ENCODE results near the gene DCN. TPM values are rescaled to one million over a fixed set of nuclear protein-coding genes. Genes with fewer than 3 reads are reported as not detected.

Gene DCN
- total RNA-seq, 1 experiment from 2014 or later = not detected

DNA sequence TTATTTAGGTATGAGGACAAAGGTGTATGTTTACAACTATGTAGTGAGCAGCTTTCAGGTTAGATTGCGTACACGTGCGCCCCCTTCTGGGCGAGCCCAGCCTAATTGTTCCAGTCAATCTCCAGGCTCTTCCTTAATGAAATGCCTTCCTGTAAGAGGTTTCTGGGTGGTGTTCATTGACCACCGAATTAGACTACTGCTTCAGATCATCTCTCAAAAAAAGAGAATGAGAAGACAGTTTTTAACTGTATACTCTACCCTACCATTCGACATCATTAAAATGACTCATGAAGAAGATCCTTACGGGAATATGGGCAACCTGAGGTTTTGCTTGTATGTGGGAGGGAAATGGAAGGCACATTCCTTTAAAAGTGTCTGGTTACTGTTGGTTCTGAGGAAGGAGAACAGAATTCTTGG is 73.5 kb downstream of the DCN start:
- peak; percentile 44 for DNase-seq (ENCODE audit: low spot score)
- in situ Hi-C loops (cut with HindIII; ENCODE audit: low sequenced_read_pairs) = no loop called here

GRCh38 chr12:91108196-91108755 is 74.3 kb downstream of the DCN start:
- DNase-seq (ENCODE audit: low spot score) = no peak
- in situ Hi-C loops (cut with HindIII; ENCODE audit: low sequenced_read_pairs) = no loop called here

- DNase-seq (ENCODE audit: low spot score) = no peak
- in situ Hi-C loops (cut with HindIII; ENCODE audit: low sequenced_read_pairs) = no loop called here
Observed at GRCh38 chr12:91106283-91106682, 76.3 kb downstream of the DCN start.

DNA sequence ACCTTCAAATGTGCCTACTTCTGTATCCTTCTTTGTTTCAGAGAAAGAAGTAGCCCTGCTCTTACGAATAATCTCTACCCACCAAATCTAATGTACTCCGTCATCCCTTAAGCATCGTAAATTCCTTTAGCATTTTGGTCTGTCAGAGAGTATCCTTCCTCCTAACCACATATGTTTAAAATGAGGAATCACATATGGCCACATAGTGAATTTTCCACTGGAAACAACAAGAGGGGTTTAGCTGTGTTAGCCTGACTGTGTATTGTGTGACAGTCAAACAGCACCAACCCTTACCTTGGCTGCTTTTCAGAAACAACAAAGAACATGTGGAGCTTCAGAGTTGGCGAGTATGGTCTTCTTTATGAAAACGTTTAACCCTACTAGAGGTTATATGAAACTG is 76.8 kb downstream of the DCN start:
- in situ Hi-C loops (cut with HindIII; ENCODE audit: low sequenced_read_pairs) = no loop called here

GRCh38 chr12:91104812-91105466 is 77.7 kb downstream of the DCN start:
- in situ Hi-C loops (cut with HindIII; ENCODE audit: low sequenced_read_pairs) = no loop called here

More for the DNA sequence above, 76.8 kb downstream of the DCN start:
- DNase-seq (ENCODE audit: low spot score) = no peak

GRCh38 chr12:91103624-91104023 is 79.0 kb downstream of the DCN start:
- in situ Hi-C loops (cut with HindIII; ENCODE audit: low sequenced_read_pairs) = no loop called here
- DNase-seq (ENCODE audit: low spot score) = no peak

More at GRCh38 chr12:91104812-91105466, 77.7 kb downstream of the DCN start:
- DNase-seq (ENCODE audit: low spot score) = no peak

GRCh38 chr12:91103101-91103500 is 79.5 kb downstream of the DCN start:
- in situ Hi-C loops (cut with HindIII; ENCODE audit: low sequenced_read_pairs) = no loop called here
- no peak for DNase-seq (ENCODE audit: low spot score)

DNA sequence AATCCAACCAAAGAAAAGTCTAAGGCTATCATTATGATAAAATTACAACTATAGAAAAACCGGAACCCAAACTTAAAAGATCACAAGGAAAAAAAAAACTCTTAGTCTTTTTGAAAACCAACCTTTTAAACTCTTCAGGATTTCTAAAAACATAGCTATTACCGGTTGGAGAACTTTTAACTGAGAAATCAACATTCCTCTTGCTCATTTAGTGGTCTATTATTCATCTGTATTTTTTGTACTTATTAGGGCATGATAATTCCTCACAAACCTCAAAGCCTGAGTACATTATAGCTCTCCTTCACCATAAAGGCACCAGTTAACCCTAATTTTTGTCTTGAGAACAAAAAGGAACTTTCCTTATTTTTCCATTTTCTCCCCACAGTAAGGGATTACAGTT is 81.7 kb downstream of the DCN start:
- in situ Hi-C loops (cut with HindIII; ENCODE audit: low sequenced_read_pairs) = no loop called here
- DNase-seq (ENCODE audit: low spot score) = no peak

DNA sequence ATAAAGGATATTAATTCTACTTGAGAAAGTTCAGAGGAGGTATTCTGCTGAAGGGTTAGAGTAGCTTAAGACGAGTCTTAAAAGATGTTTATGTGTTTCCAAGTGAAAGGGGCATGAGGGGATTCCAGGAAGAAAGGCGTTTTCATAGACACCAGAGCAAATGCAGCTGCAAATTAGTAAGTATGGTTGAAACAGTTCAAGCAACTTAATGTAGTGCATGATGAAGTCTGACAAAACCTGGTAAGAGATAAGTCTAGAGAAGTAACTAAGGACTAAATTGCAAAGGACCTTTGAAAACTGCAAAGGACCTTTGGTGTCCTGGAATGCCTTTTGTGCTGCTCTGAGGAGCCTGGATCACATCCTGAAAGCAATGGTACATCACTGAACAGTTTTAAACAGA is 82.8 kb downstream of the DCN start:
- no peak for DNase-seq (ENCODE audit: low spot score)
- in situ Hi-C loops (cut with HindIII; ENCODE audit: low sequenced_read_pairs) = no loop called here

- DNase-seq (ENCODE audit: low spot score) = no peak
- in situ Hi-C loops (cut with HindIII; ENCODE audit: low sequenced_read_pairs) = no loop called here
Observed at GRCh38 chr12:91099341-91099740, 83.3 kb downstream of the DCN start.

GRCh38 chr12:91098941-91099340 is 83.7 kb downstream of the DCN start:
- DNase-seq (ENCODE audit: low spot score) = no peak
- in situ Hi-C loops (cut with HindIII; ENCODE audit: low sequenced_read_pairs) = no loop called here

DNA sequence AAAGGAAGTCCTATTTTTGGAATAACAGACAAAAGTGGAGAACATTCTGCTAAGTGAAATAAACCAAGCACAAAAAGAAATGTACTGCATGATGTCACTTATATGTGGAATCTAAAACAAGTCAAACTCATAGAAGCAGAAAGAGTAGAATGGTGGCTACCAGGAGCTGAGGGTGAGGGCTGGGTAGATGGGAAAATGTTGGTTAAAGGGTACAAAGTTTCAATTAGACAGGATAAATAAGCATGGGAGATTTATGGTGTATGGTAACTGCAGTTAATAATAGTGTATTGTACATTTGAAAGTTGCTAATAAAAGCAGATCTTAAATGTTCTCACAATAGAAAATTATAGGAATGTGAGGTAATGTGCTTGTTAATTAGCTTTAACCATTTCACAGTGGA is 84.2 kb downstream of the DCN start:
- in situ Hi-C loops (cut with HindIII; ENCODE audit: low sequenced_read_pairs) = no loop called here

GRCh38 chr12:91094957-91095356 is 87.7 kb downstream of the DCN start:
- in situ Hi-C loops (cut with HindIII; ENCODE audit: low sequenced_read_pairs) = no loop called here
- no peak for DNase-seq (ENCODE audit: low spot score)

More for the DNA sequence above, 84.2 kb downstream of the DCN start:
- no peak for DNase-seq (ENCODE audit: low spot score)

GRCh38 chr12:91094032-91094662 is 88.5 kb downstream of the DCN start:
- DNase-seq (ENCODE audit: low spot score) = no peak
- in situ Hi-C loops (cut with HindIII; ENCODE audit: low sequenced_read_pairs) = no loop called here

- in situ Hi-C loops (cut with HindIII; ENCODE audit: low sequenced_read_pairs) = no loop called here
- DNase-seq (ENCODE audit: low spot score) = no peak
Observed at GRCh38 chr12:91093341-91093740, 89.3 kb downstream of the DCN start.

DNA sequence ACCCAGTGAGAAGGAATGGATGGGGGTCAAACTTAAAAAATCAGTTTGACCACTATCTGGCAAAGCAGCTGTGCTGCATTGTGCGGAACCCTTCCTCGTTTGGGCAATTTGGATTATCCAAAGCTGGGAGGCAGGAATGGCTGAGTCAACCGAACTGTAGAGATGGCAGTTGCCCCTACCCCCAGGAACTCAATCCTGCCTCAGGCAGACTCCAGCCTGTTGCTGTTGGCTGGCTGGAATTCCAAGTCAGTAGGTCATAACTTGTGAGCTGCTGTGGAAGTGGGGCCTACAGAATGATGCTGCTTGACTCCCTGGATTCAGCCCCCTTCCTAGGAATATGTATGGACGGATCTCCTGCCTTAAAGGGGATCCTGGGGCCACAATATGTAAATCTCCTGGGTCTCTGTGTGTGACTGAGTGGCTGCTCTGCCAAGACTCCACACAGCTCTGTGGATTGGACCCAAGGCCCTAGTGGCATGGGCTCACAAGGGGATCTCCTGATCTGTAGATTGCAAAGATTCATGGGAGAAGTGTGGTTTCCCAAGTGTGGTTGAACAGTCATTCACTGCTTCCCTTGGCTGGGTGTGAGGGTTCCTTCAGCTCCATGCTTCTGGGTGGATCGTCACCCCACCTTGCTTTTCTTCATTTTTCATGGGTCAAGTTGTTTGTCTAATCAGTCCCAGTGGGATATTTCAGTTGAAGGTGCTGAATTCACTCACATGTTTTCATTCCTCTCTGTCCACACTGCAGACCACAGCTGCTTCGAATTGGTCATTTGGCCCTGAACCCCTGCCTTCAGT is 90.5 kb downstream of the DCN start:
- in situ Hi-C loops (cut with HindIII; ENCODE audit: low sequenced_read_pairs) = no loop called here
- no peak for DNase-seq (ENCODE audit: low spot score)
